Placental pericyte (primary cell): ENCODE measurements around the gene PUS3. TPM values are rescaled to one million over a fixed set of nuclear protein-coding genes. Genes with fewer than 3 reads are reported as not detected.

Experiments
- total RNA-seq: library from RNA; depleted of rRNA; stranded (reverse); fragments of >200 nt; gene quantifications from 2 replicates; pipeline ENCODE4 v1.2.3, GENCODE V29; 2012

PUS3 gene, protein sequence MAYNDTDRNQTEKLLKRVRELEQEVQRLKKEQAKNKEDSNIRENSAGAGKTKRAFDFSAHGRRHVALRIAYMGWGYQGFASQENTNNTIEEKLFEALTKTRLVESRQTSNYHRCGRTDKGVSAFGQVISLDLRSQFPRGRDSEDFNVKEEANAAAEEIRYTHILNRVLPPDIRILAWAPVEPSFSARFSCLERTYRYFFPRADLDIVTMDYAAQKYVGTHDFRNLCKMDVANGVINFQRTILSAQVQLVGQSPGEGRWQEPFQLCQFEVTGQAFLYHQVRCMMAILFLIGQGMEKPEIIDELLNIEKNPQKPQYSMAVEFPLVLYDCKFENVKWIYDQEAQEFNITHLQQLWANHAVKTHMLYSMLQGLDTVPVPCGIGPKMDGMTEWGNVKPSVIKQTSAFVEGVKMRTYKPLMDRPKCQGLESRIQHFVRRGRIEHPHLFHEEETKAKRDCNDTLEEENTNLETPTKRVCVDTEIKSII
- 8.4 and 9.2 TPM in 2 replicates for total RNA-seq

GRCh38 chr11:125902927-125903710 lies at the start of gene PUS3:
TSS of gene PUS3 (minus strand) at chr11:125903206. CDS start at chr11:125896284, 6,922 bp downstream.

DNA sequence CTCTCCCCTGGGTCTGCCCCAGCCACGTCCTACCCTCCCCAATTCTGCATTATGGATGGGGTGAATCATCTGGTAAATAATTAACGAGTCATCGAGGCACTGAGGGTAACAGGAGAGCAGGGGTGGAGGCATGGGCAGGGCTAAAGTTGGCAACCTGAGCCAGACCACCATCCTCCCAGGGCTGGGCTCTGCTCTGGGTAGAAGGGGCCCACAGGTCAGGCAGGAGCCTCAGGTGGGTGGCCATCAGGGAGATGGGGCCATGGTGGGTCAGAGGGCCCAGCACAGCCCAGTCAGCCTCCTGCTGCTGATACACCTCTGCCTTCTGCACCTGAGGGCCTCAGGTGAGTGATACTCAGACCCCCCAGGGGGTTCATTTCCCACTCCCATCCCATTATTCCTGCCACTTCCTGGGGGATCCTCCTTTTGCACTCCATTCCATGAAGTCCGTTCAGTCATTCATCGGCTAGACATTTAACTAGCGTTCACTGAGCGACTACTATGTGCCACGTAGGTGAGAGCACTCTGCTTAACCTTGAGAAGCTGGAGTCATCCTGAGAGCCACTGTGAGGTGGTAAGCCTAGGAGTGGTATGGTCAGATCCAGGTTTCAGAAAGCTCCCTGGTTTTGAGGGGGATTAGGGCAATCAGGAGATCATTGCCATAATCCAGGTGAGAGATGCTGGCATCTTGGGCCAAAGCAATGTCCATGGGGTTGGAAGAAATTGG lies 43.0 kb upstream of the PUS3 start, which contains the start of gene VSIG10L2:
TSS of gene VSIG10L2 (plus strand) at position 248 of the 724 bp plus-strand sequence. CDS start at position 260, 12 bp downstream.

GRCh38 chr11:125903711-125904659 lies 979 bp upstream of the PUS3 start, which contains the start of gene DDX25:
TSS of gene DDX25 (plus strand) at chr11:125904508. CDS start at chr11:125904518, 10 bp downstream.

GRCh38 chr11:125887373-125888324 lies 15.4 kb downstream of the PUS3 start, which contains the start of gene HYLS1:
TSS of gene HYLS1 (plus strand) at chr11:125887668. CDS start at chr11:125899369, 11,701 bp downstream.

Other genes starting within 250 kb of the PUS3 start
- not detected in 2 replicates for gene ACRV1, start 222.4 kb downstream of the PUS3 start, total RNA-seq
- not detected in 2 replicates for gene PATE1, start 156.9 kb downstream of the PUS3 start, total RNA-seq
- 0.29 TPM in 1 of 2 replicates, not detected in the other for gene PATE2, start 124.4 kb downstream of the PUS3 start, total RNA-seq
- not detected in 2 replicates for gene PATE3, start 115.1 kb downstream of the PUS3 start, total RNA-seq
- not detected in 2 replicates for gene PATE4, start 69.9 kb downstream of the PUS3 start, total RNA-seq
- gene HYLS1, start 15.5 kb downstream of the PUS3 start, total RNA-seq, result 2.8 and 11.5 TPM in 2 replicates
- gene DDX25, start 1.3 kb upstream of the PUS3 start, total RNA-seq, result not detected in 2 replicates
- not detected in 2 replicates for gene VSIG10L2, start 42.8 kb upstream of the PUS3 start, total RNA-seq
- gene CDON, start 159.7 kb upstream of the PUS3 start, total RNA-seq, result 1.7 and 3.3 TPM in 2 replicates